HG02970 (cell line): Measurements from ENCODE around the gene TELO2.
"Not testable (repeated sequence)": the region's sequence is repeated elsewhere in the genome, so short reads cannot be mapped to it uniquely, and the experiment has no call there.

Source experiments
- ATAC-seq: cut with Tn5 transposase; IDR thresholded peaks from one replicate; pipeline ENCODE4 v1.9.1; 2021; ENCODE audit warnings: mild to moderate bottlenecking, moderate library complexity, moderate number of reproducible peaks; ENCODE audit not compliant: unreplicated experiment, low FRiP score

The TELO2 gene

GRCh38 chr16:1457489-1458245 lies 35.5 kb upstream of the TELO2 start:
- no peak for ATAC-seq

DNA sequence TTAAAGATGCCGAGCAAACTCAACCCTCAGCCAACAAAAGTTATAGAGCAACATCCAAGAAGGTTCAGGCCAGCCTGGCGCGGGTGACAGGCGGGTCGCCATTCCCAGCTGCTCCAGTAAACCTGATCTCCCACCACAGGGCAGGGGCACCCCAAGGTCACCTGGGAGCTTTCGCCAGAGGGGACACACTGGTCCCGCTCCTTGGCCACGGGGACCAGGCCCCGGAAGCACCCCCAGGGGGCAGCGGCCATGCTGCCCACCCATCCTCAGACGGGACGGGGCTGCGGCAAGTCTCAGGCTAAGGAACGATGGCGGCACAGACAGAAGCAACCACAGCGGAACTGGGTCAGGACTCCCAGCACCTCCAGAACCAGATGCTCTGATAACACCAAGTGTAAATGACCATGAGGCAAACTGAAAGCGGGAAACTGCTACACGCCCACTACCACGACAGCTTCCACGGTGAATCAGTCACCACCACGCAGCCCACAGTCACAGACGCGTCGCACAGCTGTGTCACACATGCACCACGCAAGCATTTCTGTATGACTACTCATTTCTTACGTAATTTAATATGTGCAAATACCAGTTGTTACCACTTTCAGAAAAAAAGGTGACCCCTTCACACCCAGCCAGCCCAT lies 34.7 kb upstream of the TELO2 start:
- ATAC-seq: no peak

GRCh38 chr16:1458977-1459341 lies 34.2 kb upstream of the TELO2 start:
- no peak for ATAC-seq

- no peak for ATAC-seq
These were observed 33.2 kb upstream of the TELO2 start for GRCh38 chr16:1459967-1460366.

DNA sequence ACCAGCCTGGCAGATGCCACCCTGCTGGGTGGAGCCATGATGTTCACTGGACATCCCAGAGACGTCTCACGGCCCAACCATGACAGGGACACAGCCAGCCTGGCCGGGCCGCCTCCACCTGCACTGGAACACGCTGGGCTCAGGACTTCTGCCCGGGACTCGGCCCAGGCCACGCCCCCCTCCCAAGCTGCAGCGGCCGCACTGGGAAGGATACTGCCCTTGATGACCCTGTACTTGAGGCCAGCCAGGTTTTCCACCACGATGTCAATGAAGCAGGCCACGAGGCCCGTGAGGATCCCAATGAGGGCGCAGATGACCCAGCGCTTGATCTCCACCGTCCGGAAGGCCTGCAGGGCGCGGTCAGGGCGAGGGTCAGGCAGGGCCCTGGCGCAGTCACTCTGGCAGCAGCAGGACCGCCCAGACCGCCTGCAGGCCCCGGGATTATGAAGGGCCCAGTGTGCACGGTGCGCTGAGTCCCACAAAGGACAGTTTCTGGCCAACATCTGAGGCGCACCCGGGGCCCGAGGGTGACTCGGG lies 32.5 kb upstream of the TELO2 start:
- no peak for ATAC-seq

- ATAC-seq: no peak
These were observed 32.0 kb upstream of the TELO2 start for GRCh38 chr16:1461146-1461545.

GRCh38 chr16:1464196-1464893 lies 28.8 kb upstream of the TELO2 start:
- no peak for ATAC-seq

- ATAC-seq: no peak
These were observed 28.1 kb upstream of the TELO2 start for GRCh38 chr16:1464894-1465566.

DNA sequence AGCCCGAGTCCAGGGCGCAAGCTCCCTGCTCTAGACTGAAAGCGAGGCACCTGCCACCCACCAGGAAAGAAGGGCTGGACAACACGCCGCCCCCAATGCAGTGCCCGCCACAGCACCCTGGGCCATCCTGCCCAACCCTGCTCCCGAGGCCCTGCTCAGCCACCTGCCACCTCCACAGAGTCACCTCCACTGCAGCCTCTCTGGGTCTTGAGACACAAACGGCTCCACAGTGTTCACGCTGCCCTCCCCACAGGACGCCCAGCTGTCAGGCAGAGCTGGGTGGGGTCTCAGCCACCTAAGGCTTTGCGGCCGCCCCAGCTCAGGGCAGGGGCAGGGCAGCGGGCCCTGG lies 27.6 kb upstream of the TELO2 start:
- ATAC-seq: no peak

DNA sequence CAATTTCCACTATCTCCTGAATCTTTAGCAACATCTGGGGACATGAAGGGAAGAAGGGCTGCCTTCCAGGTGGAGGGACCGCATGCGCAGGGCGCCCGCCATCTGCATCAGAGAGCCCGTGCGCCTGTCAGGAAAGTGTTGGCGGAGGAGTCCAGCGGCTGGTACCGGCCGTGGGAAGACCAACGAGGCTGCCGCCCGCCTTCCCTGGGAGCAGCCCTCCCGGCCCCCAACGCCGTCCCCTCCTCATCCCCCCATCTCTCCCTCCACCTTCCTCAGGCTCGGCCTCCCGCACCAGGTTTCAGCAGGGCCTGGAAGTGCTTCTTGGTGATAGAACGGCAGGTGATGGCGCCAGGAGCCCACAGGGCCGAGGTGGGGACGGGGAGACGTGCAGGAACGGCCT lies 27.1 kb upstream of the TELO2 start:
- ATAC-seq: no peak

DNA sequence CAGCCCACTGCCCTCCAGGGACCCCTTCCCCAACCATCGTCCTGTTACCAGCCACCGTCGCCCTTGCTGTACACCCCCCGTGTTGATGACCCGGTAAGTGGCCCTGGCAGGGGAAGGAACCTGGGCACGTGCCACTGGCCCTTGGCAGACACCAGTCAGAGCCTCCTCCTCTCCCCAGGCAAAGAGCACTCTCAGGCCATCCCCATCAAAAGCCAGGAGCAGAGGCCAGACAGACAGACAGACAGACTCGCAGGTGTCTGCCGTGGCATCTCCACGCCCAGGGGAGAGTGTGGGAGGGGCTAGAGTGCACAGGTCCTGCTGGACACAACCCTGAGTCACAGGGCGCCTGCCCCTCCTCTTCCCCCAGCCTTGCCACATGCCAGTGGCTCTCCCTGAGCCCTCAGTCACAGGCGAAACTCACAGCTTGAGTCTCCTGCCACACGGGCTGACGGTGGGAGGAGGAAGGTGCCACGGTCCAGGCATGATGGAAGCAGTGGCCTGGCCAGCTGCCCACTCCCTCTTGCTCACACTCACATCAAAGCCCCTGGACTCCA lies 26.1 kb upstream of the TELO2 start:
- ATAC-seq: no peak

DNA sequence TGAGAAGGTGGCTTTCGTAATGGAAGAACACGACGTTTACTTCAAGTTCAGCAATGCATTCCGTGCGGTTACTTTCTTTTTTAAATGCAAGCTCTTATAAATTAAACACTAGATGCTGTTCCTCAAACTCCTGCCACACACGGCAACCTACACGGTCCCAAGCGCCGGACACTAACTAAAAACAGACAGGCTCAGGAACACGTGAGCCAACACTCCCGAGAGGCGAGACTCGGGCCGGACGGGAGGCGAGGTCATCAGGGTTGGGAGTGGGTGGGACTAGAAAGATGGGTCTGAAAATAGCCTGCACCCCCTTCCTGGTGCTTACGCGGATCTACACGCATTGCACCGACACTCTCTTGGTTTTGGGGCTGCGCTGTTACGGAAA lies 24.7 kb upstream of the TELO2 start:
- ATAC-seq: no peak

DNA sequence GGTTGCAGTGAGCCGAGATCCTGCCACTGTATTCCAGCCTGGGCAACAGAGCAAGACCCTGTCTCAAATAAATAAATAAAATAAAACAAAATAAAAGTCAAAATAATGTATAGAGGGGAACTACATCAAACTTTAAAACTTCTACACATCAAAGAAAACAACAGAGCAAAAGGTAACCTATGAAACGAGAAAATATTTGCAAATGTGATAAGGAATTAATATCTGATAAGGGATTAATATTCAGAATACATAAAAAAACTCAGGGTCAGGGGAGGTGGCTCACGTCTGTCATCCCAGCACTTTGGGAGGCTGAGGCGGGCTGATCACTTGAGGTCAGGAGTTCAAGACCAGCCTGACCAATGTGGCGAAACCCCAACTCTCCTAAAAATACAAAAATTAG lies 24.0 kb upstream of the TELO2 start:
- ATAC-seq: not testable (repeated sequence)

DNA sequence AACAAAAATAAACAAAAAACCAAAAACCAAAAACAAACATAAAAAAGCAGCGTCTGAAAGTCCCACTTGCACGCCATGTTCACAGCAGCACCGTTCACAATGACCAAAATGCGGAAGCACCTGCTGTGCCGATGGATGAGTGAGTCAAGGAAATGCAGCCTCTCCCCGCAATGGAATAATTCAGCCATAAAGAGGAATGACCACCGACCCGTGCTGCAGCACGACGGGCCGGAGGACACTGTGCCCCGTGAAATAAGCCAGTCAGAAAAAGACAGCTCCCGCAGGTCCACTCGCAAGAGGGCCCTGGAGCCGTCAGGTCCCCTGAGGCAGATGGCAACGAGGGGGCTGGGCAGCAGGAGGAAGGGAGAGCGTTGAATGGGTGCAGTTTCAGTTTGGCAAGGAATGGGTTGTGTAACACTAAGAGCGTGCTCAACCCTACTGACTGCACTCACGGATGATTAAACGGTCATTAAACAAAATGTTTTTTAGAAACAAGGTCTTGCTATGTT lies 23.4 kb upstream of the TELO2 start:
- no peak for ATAC-seq

DNA sequence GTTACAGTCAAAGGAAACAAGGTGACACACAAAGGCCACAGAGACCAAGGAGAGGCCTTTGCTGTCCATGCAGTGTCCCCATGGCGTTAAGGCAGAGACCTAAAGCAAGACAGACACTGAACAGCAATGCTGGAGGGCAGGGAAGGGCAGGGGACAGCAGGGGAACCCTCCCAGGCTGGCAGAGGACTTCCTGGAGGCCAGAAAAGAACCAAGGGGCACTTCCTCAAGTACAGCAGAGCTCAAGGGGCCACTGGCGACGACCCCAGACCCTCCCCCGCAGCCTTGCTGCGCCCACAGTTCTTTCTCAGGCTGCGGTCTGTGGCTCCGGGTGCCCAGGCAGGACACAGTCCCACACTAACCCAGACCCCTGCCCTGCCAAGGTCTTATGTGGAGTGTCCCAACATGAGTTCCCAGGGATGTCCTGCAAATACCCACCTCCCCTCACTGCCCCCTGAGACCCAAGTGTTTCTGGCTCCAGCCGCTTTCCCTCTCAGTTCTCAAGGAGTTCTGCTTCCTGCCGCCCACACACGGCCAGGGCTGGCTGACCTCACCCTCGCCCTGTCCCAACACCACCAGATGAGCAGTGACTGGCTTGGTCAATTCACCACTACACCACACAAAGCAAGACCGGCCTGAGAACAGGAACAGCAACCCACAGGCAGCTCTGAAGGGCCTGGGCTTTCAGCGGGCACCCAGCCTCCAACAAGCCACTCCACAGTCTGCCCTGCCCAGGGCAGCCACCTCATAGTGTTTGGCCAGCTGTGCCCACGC lies 22.5 kb upstream of the TELO2 start:
- ATAC-seq: no peak

GRCh38 chr16:1471569-1472194 lies 21.5 kb upstream of the TELO2 start:
- ATAC-seq: no peak

DNA sequence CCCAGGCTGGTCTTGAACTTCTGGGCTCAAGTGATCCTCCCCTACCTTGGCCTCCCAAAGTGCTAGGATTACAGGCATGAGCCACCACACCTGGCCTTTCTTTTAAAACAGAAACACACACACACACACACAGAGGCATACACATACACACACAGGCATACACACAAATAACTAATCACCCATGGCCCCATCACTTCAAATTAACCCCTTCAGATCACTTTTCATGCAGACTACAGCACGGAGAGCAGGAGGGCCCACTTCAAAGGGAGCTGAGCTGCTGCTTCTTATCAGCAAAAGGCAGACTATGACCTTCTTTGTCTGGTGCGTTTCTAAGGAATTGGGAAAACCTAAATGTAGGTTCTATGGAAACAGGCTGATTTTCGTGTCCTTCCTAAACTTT lies 20.2 kb upstream of the TELO2 start:
- ATAC-seq: no peak

DNA sequence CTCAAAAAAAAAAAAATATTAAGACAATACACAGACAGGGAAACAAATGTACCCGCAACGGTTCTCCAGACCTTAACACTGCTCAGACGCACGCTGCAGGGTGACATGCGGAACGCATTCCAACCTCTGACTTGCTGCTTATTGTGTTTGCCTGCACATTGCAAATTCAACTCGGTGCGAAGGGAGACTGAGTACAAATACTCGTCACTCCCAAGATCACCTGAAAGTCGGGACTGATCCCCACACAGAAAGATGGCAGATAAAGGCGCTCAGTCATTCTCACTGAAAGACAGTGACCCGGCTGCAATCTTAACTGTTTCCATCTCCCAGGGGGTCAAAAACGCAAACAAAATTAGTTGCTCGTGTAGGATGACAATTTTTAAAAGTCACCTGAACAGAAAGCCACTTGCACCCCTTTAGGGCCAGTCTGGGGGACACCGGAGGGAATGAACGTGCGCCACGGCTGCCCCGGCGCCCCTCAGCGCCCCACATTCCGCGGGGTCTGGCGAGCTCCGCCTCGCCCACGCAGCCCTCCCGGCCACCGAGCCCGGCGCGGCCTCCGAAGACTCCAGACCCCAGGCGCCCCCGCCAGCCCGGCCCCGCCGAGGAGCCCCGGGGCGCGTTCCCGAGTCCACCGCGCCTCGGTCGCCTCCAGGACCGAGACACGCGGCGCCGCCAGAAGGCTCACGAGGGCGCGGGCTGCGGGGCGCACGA lies 18.9 kb upstream of the TELO2 start:
- peak; percentile 20 for ATAC-seq
